ENCODE data around the gene GORASP2. TPM values are rescaled to one million over a fixed set of nuclear protein-coding genes. Genes with fewer than 3 reads are reported as not detected.
A peak's percentile ranks its signal among the peaks of the same experiment; 100 is the strongest.

The GORASP2 gene
- total RNA-seq, 1 donor from 2014 or later: 94.7 TPM

DNA sequence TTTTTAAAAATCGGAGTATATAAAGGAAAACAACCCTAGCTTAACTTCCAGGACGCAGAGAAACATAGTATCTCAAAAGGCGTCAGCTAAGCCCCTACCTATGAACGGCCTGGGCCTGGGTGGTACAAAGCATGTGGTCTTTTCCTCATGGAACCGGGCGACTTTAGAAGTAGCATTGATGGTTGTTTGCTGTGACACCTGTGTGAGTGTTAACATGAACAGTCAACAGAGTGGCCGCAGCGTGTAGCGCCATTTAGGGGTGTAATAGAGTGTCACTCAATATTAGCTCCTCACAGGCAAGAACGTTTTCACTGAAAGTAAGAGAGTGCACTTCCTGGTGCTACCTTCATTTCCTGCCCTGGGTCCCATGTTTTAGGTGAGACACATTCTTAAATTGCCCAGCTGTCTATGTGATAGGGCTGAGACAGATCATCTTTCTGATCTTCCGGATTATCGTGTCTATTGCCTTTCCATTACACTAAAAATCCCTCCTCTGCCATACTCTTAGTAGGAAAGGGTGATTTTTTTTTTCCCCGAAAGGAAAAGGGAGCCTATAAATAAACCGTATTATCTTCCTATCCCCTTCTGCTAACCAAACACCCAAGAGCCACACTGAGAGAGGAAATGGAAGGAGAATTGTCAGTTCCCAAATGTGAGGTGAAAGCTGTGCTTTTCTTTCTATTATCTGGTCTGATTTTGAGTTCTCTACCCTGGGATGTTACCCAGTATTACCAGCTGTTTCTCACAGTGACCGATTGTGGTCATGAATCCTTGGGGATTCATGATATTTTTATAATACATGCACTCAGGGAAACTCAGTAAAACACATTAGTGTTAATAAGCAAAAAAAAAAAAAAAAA is 1.3 kb downstream of the GORASP2 start:
- Mint-ChIP-seq H3K27ac (ENCODE audit: unreplicated experiment) (peak overlapping the region; percentile 85), H3K36me3 (ENCODE audit: unreplicated experiment) (peaks cover 3% of the 10 kb centered on the region), H3K9me3 (ENCODE audit: unreplicated experiment) (no peaks in the 10 kb centered on the region), H3K4me3 (ENCODE audit: unreplicated experiment) (peak overlapping the region; percentile 85), H3K27me3 (ENCODE audit: unreplicated experiment) (no peaks in the 10 kb centered on the region), H3K4me1 (ENCODE audit: unreplicated experiment) (peaks cover 40% of the 10 kb centered on the region)
- no peak for DNase-seq (ENCODE audit: extremely low spot score, unreplicated experiment)
- TF ChIP-seq CTCF (IDR thresholded peaks at IDR 0.05): no peak

- TF ChIP-seq CTCF (IDR thresholded peaks at IDR 0.05): no peak
- no peaks in the 10 kb centered on the region for H3K9me3 Mint-ChIP-seq (ENCODE audit: unreplicated experiment)
- H3K27me3 Mint-ChIP-seq (ENCODE audit: unreplicated experiment): no peaks in the 10 kb centered on the region
- H3K36me3 Mint-ChIP-seq (ENCODE audit: unreplicated experiment): peaks cover 6% of the 10 kb centered on the region
- no peak for DNase-seq (ENCODE audit: extremely low spot score, unreplicated experiment)
- peaks cover 40% of the 10 kb centered on the region for H3K4me1 Mint-ChIP-seq (ENCODE audit: unreplicated experiment)
- peak overlapping the region; percentile 85 for H3K4me3 Mint-ChIP-seq (ENCODE audit: unreplicated experiment)
- H3K27ac Mint-ChIP-seq (ENCODE audit: unreplicated experiment): peak overlapping the region; percentile 85
Observed at GRCh38 chr2:170930991-170931266, 1.9 kb downstream of the GORASP2 start.

DNA sequence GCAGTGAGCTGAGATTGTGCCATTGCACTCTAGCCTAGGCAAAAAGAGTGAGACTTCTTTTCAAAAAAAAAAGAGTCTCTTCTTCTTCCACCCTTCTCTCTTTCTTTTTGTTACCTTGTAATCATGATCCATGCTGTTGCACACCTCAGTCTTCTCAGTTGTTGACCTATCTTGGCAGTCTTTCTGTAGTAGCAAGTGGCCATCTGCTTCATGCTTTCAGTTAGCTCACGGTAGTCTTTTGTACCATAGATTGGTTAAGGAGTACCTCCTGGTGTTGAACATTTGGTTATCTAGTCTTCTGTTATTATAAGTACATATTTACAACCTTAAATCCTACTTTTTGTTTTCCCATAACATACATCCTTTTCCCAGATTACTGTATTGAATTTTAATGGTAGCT is 3.1 kb downstream of the GORASP2 start:
- no peak overlapping the region for H3K27ac Mint-ChIP-seq (ENCODE audit: unreplicated experiment)
- no peaks in the 10 kb centered on the region for H3K27me3 Mint-ChIP-seq (ENCODE audit: unreplicated experiment)
- TF ChIP-seq CTCF (IDR thresholded peaks at IDR 0.05): no peak
- no peak overlapping the region for H3K4me3 Mint-ChIP-seq (ENCODE audit: unreplicated experiment)
- peaks cover 6% of the 10 kb centered on the region for H3K36me3 Mint-ChIP-seq (ENCODE audit: unreplicated experiment)
- no peak for DNase-seq (ENCODE audit: extremely low spot score, unreplicated experiment)
- no peaks in the 10 kb centered on the region for H3K9me3 Mint-ChIP-seq (ENCODE audit: unreplicated experiment)
- peaks cover 40% of the 10 kb centered on the region for H3K4me1 Mint-ChIP-seq (ENCODE audit: unreplicated experiment)

DNA sequence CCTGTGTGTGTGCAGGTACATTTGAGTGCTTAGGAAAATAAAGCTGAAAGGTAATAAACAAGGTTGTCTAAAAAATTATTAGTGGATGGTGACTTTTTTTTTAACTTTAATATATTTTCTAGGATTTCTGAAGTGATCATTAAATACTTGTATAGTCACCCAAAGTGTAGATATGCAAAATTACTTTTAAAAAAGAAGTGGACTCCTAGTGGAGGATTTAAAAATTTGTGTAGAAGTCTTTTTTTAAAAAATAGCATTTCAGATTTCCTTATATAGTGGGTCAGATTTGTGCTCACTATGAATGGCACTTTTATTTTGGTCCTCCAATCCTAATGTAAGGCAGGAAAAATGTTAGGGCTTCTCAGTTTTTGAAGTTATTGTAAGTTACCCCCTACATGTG is 3.9 kb downstream of the GORASP2 start:
- H3K36me3 Mint-ChIP-seq (ENCODE audit: unreplicated experiment): peaks cover 6% of the 10 kb centered on the region
- no peak overlapping the region for H3K4me3 Mint-ChIP-seq (ENCODE audit: unreplicated experiment)
- DNase-seq (ENCODE audit: extremely low spot score, unreplicated experiment): no peak
- peaks cover 38% of the 10 kb centered on the region for H3K4me1 Mint-ChIP-seq (ENCODE audit: unreplicated experiment)
- peak; percentile 10 for TF ChIP-seq CTCF (IDR thresholded peaks at IDR 0.05)
- H3K27ac Mint-ChIP-seq (ENCODE audit: unreplicated experiment): no peak overlapping the region
- H3K27me3 Mint-ChIP-seq (ENCODE audit: unreplicated experiment): no peaks in the 10 kb centered on the region
- no peaks in the 10 kb centered on the region for H3K9me3 Mint-ChIP-seq (ENCODE audit: unreplicated experiment)

- H3K27ac Mint-ChIP-seq (ENCODE audit: unreplicated experiment): no peak overlapping the region
- H3K4me1 Mint-ChIP-seq (ENCODE audit: unreplicated experiment): peaks cover 35% of the 10 kb centered on the region
- H3K4me3 Mint-ChIP-seq (ENCODE audit: unreplicated experiment): no peak overlapping the region
- DNase-seq (ENCODE audit: extremely low spot score, unreplicated experiment): no peak
- peaks cover 3% of the 10 kb centered on the region for H3K36me3 Mint-ChIP-seq (ENCODE audit: unreplicated experiment)
- TF ChIP-seq CTCF (IDR thresholded peaks at IDR 0.05): no peak
- no peaks in the 10 kb centered on the region for H3K27me3 Mint-ChIP-seq (ENCODE audit: unreplicated experiment)
- no peaks in the 10 kb centered on the region for H3K9me3 Mint-ChIP-seq (ENCODE audit: unreplicated experiment)
Observed at GRCh38 chr2:170937709-170938379, 8.8 kb downstream of the GORASP2 start.

All from osteocyte (in vitro differentiated cells).